HCT116 (cell line): Measurements from ENCODE around the gene INTS3. TPM values are rescaled to one million over a fixed set of nuclear protein-coding genes. Genes with fewer than 3 reads are reported as not detected.
A peak's percentile ranks its signal among the peaks of the same experiment; 100 is the strongest.

Experiments
- ATAC-seq: fragments of 200-7000 bp; cut with Tn5 transposase; 2 replicates; pipeline ENCODE4 v1.9.1; 2020; ENCODE audit warnings: mild to moderate bottlenecking, moderate library complexity
- BruUV-seq: library from RNA; stranded (reverse); fragments of 400-500 nt; replicated peaks from 2 replicates; lab custom pipeline; 2021; lab: Mats Ljungman, UMichigan
- CTCF ChIA-PET: fragments of 300-600 bp; sonication (Branson Sonifier 250); formaldehyde crosslinking; loops from one replicate; lab custom pipeline; 2021; ENCODE audit warnings: antibody characterized with exemption; lab: Charles Lee
- POLR2A ChIA-PET: fragments of 300-600, 350-600 bp; sonication (Branson Sonifier 250); formaldehyde crosslinking; loops from one replicate; lab custom pipeline; 2021; ENCODE audit warnings: antibody characterized with exemption; lab: Charles Lee
- RAD21 ChIA-PET, 2 experiments: fragments of 300-600 bp; sonication (Branson Sonifier 250); formaldehyde crosslinking; loops; one replicate each; lab custom pipeline; 2023; ENCODE audit warnings: low total read pairs in 2 of 2; ENCODE audit not compliant: uncharacterized antibody in 2 of 2, unreplicated experiment in 2 of 2, low non-redundant PET in 1 of 2; lab: Charles Lee
- DNase-seq: peaks from one replicate; pipeline ENCODE4 v3.0.0-alpha.2; 2010; ENCODE audit warnings: low read depth, low spot score
- H2AFZ ChIP-seq: fragments of 200-600 bp; shearing (Covaris generic), sonication (generic); 2 replicates; pipeline ENCODE4 v1.6.1; 2017; ENCODE audit warnings: low read depth, mixed run types, mixed read lengths, antibody characterized with exemption, low read length; ENCODE audit not compliant: poor library complexity, severe bottlenecking
- H3K27ac ChIP-seq: 2 replicates; pipeline ENCODE4 v1.5.1; 2012; ENCODE audit warnings: low read depth, low read length
- H3K27me3 ChIP-seq: fragments of 200-600 bp; sonication (generic); 2 replicates; pipeline ENCODE4 v1.6.1; 2016; ENCODE audit warnings: mixed run types, low read length, mixed read lengths; ENCODE audit not compliant: insufficient read depth
- H3K36me3 ChIP-seq, 2 experiments: fragments of 200-500 bp in 1 of 2; fragments of 200-600 bp in 1 of 2; sonication (Bioruptor generic) in 1 of 2; sonication (generic) in 1 of 2; 2 replicates each; pipeline versions ENCODE4 v1.5.1 to v1.6.1; 2014 to 2016; ENCODE audit warnings: low read length in 2 of 2, inconsistent platforms in 1 of 2, mixed read lengths in 1 of 2, mixed run types in 1 of 2; ENCODE audit not compliant: insufficient read depth in 2 of 2, control insufficient read depth in 1 of 2
- H3K4me1 ChIP-seq, 2 experiments: fragments of 200-600 bp in 1 of 2; sonication (generic) in 1 of 2; 2 replicates each; pipeline versions ENCODE4 v1.5.1 to v1.6.1; 2012 to 2017; ENCODE audit warnings: low read length in 2 of 2, inconsistent platforms in 1 of 2, mild to moderate bottlenecking in 1 of 2, mixed read lengths in 1 of 2, mixed run types in 1 of 2, moderate library complexity in 1 of 2; ENCODE audit not compliant: insufficient read depth in 2 of 2, control insufficient read depth in 1 of 2
- H3K4me2 ChIP-seq: fragments of 200-600 bp; sonication (generic); 2 replicates; pipeline ENCODE4 v1.6.1; 2017; ENCODE audit warnings: mixed run types, low read length, mixed read lengths
- H3K4me3 ChIP-seq, 2 experiments: fragments of 200-600 bp in 1 of 2; sonication (generic) in 1 of 2; replicated peaks in 1 of 2; 2 replicates each; pipeline ENCODE4 v1.5.1; 2011 to 2016; ENCODE audit warnings: low read length in 2 of 2, control low read depth in 1 of 2, low read depth in 1 of 2, mild to moderate bottlenecking in 1 of 2, mixed read lengths in 1 of 2, mixed run types in 1 of 2
- H3K79me2 ChIP-seq: fragments of 200-600 bp; sonication (generic); 2 replicates; pipeline ENCODE4 v1.6.1; 2017; ENCODE audit warnings: mild to moderate bottlenecking, mixed run types, low read length, moderate library complexity, mixed read lengths; ENCODE audit not compliant: insufficient read depth
- H3K9ac ChIP-seq: fragments of 200-600 bp; sonication (generic); 2 replicates; pipeline ENCODE4 v1.6.1; 2016; ENCODE audit warnings: low read length, mixed read lengths
- H3K9me2 ChIP-seq: fragments of 200-600 bp; sonication (generic), shearing (Covaris generic); 2 replicates; pipeline ENCODE4 v1.6.1; 2017; ENCODE audit warnings: mixed run types, mild to moderate bottlenecking, moderate library complexity; ENCODE audit not compliant: insufficient read depth
- H3K9me3 ChIP-seq, 2 experiments: fragments of 200-500 bp in 1 of 2; fragments of 200-600 bp in 1 of 2; sonication (Bioruptor generic) in 1 of 2; sonication (generic) in 1 of 2; 2 replicates each; pipeline ENCODE4 v1.6.1; 2014 to 2017; ENCODE audit warnings: low read length in 2 of 2, mixed read lengths in 2 of 2, inconsistent platforms in 1 of 2, low read depth in 1 of 2, mild to moderate bottlenecking in 1 of 2, mixed run types in 1 of 2, moderate library complexity in 1 of 2; ENCODE audit not compliant: control insufficient read depth in 1 of 2, insufficient read depth in 1 of 2
- H4K20me1 ChIP-seq: fragments of 200-600 bp; sonication (generic), shearing (Covaris generic); 2 replicates; pipeline ENCODE4 v1.6.1; 2017; ENCODE audit warnings: mixed run types, mild to moderate bottlenecking, moderate library complexity; ENCODE audit not compliant: insufficient read depth
- CBX3 ChIP-seq: IDR thresholded peaks from 2 replicates; pipeline ENCODE4 v1.6.1; 2012; ENCODE audit warnings: low read depth
- CEBPB ChIP-seq: IDR thresholded peaks from 2 replicates; pipeline ENCODE4 v1.6.1; 2012; ENCODE audit warnings: low read depth
- EGR1 ChIP-seq: IDR thresholded peaks from 2 replicates; pipeline ENCODE4 v1.6.1; 2012; ENCODE audit warnings: low read depth
- ELF1 ChIP-seq: IDR thresholded peaks from 2 replicates; pipeline ENCODE4 v1.6.1; 2012; ENCODE audit warnings: low read depth, borderline replicate concordance
- EZH2 ChIP-seq: fragments of 200-600 bp; sonication (generic); IDR thresholded peaks from 2 replicates; pipeline ENCODE4 v1.6.1; 2017; ENCODE audit warnings: antibody characterized with exemption, mixed run types
- EZH2phosphoT487 ChIP-seq: fragments of 200-600 bp; IDR thresholded peaks from 2 replicates; pipeline ENCODE4 v1.6.1; 2018; ENCODE audit warnings: antibody characterized with exemption, borderline replicate concordance
- FOSL1 ChIP-seq: IDR thresholded peaks from 2 replicates; pipeline ENCODE4 v1.6.1; 2012; ENCODE audit warnings: low read depth
- JUND ChIP-seq: IDR thresholded peaks from 2 replicates; pipeline ENCODE4 v1.6.1; 2012
- POLR2A ChIP-seq: IDR thresholded peaks from 2 replicates; pipeline ENCODE4 v1.7.0; 2011; ENCODE audit warnings: borderline replicate concordance; ENCODE audit not compliant: insufficient read depth, insufficient read length; ENCODE audit errors: extremely low read depth
- POLR2AphosphoS5 ChIP-seq: IDR thresholded peaks from 2 replicates; pipeline ENCODE4 v1.6.1; 2011; ENCODE audit warnings: mild to moderate bottlenecking, low read depth, low read length, moderate library complexity
- RAD21 ChIP-seq: IDR thresholded peaks from 2 replicates; pipeline ENCODE4 v1.6.1; 2012; ENCODE audit warnings: low read depth, mild to moderate bottlenecking
- SIN3A ChIP-seq: IDR thresholded peaks from 2 replicates; pipeline ENCODE4 v1.6.1; 2012; ENCODE audit warnings: low read depth
- SP1 ChIP-seq: IDR thresholded peaks from 2 replicates; pipeline ENCODE4 v1.6.1; 2012; ENCODE audit warnings: low read depth
- SRF ChIP-seq: IDR thresholded peaks from 2 replicates; pipeline ENCODE4 v1.6.1; 2012; ENCODE audit warnings: low read depth
- TCF7L2 ChIP-seq: IDR thresholded peaks from 2 replicates; pipeline ENCODE4 v1.7.0; 2011; ENCODE audit warnings: borderline replicate concordance, inconsistent platforms; ENCODE audit not compliant: insufficient read depth, insufficient read length; ENCODE audit errors: extremely low read depth
- YY1 ChIP-seq: IDR thresholded peaks from 2 replicates; pipeline ENCODE4 v1.6.1; 2011; ENCODE audit warnings: low read length, low read depth, moderate library complexity, mild to moderate bottlenecking; ENCODE audit not compliant: insufficient replicate concordance; ENCODE audit errors: extremely low read depth
- ZFX ChIP-seq: fragments of 450-650 bp; IDR thresholded peaks from 2 replicates; pipeline ENCODE4 v1.6.1; 2017
- ZNF274 ChIP-seq: fragments of 200-500 bp; sonication (Bioruptor generic); IDR thresholded peaks from 2 replicates; pipeline ENCODE4 v1.6.1; 2014; ENCODE audit warnings: mild to moderate bottlenecking, low read depth, low read length, inconsistent platforms
- intact Hi-C: fragments of 100-400 bp; cut with micrococcal nuclease; formaldehyde crosslinking; loops from 2 replicates; pipeline ENCODE4 v1.10.0; 2022
- total RNA-seq: library from RNA; stranded (reverse); gene quantifications from one replicate; pipeline ENCODE4 v1.2.1, GENCODE V29; 2021; ENCODE audit not compliant: unreplicated experiment
- TF ChIP-seq, protein P1 (sequence below), 3 experiments: fragments of 200-600 bp in 1 of 3; sonication (generic) in 1 of 3; IDR thresholded peaks in 2 of 3; conservative IDR thresholded peaks in 1 of 3; 2 replicates each; pipeline ENCODE4 v1.5.1; 2012 to 2017; ENCODE audit warnings: low read depth in 2 of 3, low read length in 2 of 3, antibody characterized with exemption in 1 of 3, borderline replicate concordance in 1 of 3, control low read depth in 1 of 3, mild to moderate bottlenecking in 1 of 3, mixed read lengths in 1 of 3, mixed run types in 1 of 3, moderate library complexity in 1 of 3; ENCODE audit not compliant: insufficient read depth in 1 of 3
- TF ChIP-seq, protein P2 (sequence below): IDR thresholded peaks from 2 replicates; pipeline ENCODE4 v1.6.1; 2011; ENCODE audit warnings: mild to moderate bottlenecking, low read length, moderate library complexity; ENCODE audit not compliant: insufficient replicate concordance; ENCODE audit errors: extremely low read depth
- TF ChIP-seq, protein P3 (sequence below): IDR thresholded peaks from 2 replicates; pipeline ENCODE4 v1.6.1; 2012
- TF ChIP-seq, protein P4 (sequence below): IDR thresholded peaks from 2 replicates; pipeline ENCODE4 v1.6.1; 2012

The INTS3 gene
- total RNA-seq, 1 experiment from 2014 or later: 47.6 TPM

DNA sequence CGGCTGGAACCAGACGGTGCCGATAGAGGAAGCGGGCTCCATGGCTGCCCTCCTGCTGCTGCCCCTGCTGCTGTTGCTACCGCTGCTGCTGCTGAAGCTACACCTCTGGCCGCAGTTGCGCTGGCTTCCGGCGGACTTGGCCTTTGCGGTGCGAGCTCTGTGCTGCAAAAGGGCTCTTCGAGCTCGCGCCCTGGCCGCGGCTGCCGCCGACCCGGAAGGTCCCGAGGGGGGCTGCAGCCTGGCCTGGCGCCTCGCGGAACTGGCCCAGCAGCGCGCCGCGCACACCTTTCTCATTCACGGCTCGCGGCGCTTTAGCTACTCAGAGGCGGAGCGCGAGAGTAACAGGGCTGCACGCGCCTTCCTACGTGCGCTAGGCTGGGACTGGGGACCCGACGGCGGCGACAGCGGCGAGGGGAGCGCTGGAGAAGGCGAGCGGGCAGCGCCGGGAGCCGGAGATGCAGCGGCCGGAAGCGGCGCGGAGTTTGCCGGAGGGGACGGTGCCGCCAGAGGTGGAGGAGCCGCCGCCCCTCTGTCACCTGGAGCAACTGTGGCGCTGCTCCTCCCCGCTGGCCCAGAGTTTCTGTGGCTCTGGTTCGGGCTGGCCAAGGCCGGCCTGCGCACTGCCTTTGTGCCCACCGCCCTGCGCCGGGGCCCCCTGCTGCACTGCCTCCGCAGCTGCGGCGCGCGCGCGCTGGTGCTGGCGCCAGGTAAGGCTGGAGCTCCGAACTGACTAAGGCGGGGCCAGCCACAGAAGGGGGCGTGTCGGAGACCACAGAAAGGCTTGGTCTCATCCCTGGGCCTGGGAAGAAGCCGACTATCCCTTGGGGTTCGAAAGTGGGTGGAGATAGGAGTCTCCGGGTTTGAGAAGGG, 47.8 kb downstream of the INTS3 start:
- intact Hi-C loops: loop anchor here (10.0 kb wide), 1 partner anchor 101 kb away; the partner anchor contains the start of genes ILF2 and NPR1
- ChIA-PET POLR2A (interaction anchor here (0.5 to 1.3 kb wide), 6 partner anchors 104 to 215 kb away, joined by 3 to 7 read pairs (median 3); partner anchors contain the start of genes CHTOP, CREB3L4 and RPS27), RAD21 (interaction anchor here in 1 of 2 experiments (1.3 kb wide), 1 partner anchor 104 kb away, joined by 3 read pairs; no protein-coding TSS in a partner anchor), CTCF (interaction anchor here (1.4 to 1.5 kb wide), 2 partner anchors 210 to 211 kb away, joined by 4 to 5 read pairs; partner anchors contain the start of gene RAB13)
- ATAC-seq (peak; percentile 86), DNase-seq (peak; percentile 42)
- Histone ChIP-seq H3K36me3 (peaks cover 0 to 21% of the 10 kb centered on the region in 2 experiments; a peak in 2 of 4 replicates), H3K9ac (peak overlapping the region; percentile 79), H2AFZ (no peak overlapping the region), H3K27ac (peak overlapping the region; percentile 96), H3K9me3 (no peaks in the 10 kb centered on the region), H3K79me2 (no peaks in the 10 kb centered on the region), H3K27me3 (no peaks in the 10 kb centered on the region), H3K4me3 (peak overlapping the region; percentile 68 to 85), H3K4me2 (peak overlapping the region; percentile 87), H4K20me1 (no peaks in the 10 kb centered on the region), H3K4me1 (peaks cover 14 to 26% of the 10 kb centered on the region in 2 experiments), H3K9me2 (no peaks in the 10 kb centered on the region)
- BruUV-seq: no TSS peak
- no peak for TF ChIP-seq RAD21
- no peak for TF ChIP-seq SIN3A
- TF ChIP-seq FOSL1: no peak
- no peak for TF ChIP-seq ELF1
- no peak for TF ChIP-seq CEBPB
- TF ChIP-seq YY1: peak; percentile 43
- TF ChIP-seq ZNF274: no peak
- TF ChIP-seq SP1: no peak
- TF ChIP-seq, protein P1, sequence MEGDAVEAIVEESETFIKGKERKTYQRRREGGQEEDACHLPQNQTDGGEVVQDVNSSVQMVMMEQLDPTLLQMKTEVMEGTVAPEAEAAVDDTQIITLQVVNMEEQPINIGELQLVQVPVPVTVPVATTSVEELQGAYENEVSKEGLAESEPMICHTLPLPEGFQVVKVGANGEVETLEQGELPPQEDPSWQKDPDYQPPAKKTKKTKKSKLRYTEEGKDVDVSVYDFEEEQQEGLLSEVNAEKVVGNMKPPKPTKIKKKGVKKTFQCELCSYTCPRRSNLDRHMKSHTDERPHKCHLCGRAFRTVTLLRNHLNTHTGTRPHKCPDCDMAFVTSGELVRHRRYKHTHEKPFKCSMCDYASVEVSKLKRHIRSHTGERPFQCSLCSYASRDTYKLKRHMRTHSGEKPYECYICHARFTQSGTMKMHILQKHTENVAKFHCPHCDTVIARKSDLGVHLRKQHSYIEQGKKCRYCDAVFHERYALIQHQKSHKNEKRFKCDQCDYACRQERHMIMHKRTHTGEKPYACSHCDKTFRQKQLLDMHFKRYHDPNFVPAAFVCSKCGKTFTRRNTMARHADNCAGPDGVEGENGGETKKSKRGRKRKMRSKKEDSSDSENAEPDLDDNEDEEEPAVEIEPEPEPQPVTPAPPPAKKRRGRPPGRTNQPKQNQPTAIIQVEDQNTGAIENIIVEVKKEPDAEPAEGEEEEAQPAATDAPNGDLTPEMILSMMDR (IDR thresholded peaks at IDR 0.05 in 2 of 3, conservative IDR thresholded peaks at IDR 0.05 in 1 of 3; ENCODE audit: borderline replicate concordance in 1 of 3, insufficient read depth in 1 of 3, low read depth in 2 of 3, low read length in 2 of 3): no peak; a peak in 1 of 6 replicates
- TF ChIP-seq POLR2A: peak; percentile 47
- TF ChIP-seq TCF7L2: peak; percentile 78
- TF ChIP-seq, protein P2, sequence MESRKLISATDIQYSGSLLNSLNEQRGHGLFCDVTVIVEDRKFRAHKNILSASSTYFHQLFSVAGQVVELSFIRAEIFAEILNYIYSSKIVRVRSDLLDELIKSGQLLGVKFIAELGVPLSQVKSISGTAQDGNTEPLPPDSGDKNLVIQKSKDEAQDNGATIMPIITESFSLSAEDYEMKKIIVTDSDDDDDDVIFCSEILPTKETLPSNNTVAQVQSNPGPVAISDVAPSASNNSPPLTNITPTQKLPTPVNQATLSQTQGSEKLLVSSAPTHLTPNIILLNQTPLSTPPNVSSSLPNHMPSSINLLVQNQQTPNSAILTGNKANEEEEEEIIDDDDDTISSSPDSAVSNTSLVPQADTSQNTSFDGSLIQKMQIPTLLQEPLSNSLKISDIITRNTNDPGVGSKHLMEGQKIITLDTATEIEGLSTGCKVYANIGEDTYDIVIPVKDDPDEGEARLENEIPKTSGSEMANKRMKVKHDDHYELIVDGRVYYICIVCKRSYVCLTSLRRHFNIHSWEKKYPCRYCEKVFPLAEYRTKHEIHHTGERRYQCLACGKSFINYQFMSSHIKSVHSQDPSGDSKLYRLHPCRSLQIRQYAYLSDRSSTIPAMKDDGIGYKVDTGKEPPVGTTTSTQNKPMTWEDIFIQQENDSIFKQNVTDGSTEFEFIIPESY: no peak
- TF ChIP-seq EGR1: no peak; the same call in 1 of the 2 replicates
- no peak for TF ChIP-seq JUND
- no peak for TF ChIP-seq SRF
- peak; percentile 87 for TF ChIP-seq POLR2AphosphoS5
- no peak for TF ChIP-seq EZH2
- TF ChIP-seq, protein P3, sequence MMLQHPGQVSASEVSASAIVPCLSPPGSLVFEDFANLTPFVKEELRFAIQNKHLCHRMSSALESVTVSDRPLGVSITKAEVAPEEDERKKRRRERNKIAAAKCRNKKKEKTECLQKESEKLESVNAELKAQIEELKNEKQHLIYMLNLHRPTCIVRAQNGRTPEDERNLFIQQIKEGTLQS: no peak
- TF ChIP-seq CBX3: no peak
- peak; percentile 63; the same call in 1 of the 2 replicates for TF ChIP-seq ZFX
- TF ChIP-seq EZH2phosphoT487: no peak
- TF ChIP-seq, protein P4, sequence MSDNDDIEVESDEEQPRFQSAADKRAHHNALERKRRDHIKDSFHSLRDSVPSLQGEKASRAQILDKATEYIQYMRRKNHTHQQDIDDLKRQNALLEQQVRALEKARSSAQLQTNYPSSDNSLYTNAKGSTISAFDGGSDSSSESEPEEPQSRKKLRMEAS: peak; percentile 60
